Nephron progenitor cell (in vitro differentiated cells): ENCODE results near the gene NRP1.
A peak's percentile ranks its signal among the peaks of the same experiment; 100 is the strongest.

ENCODE experiments used
- DNase-seq: peaks from one replicate; pipeline ENCODE4 v3.0.0; 2021
- H3K27ac Mint-ChIP-seq: 2 replicates; pipeline ENCODE4 v1.8.0; 2021; ENCODE audit warnings: mild to moderate bottlenecking, moderate library complexity, mixed read lengths
- H3K27me3 Mint-ChIP-seq: 2 replicates; pipeline ENCODE4 v1.8.0; 2021; ENCODE audit warnings: mild to moderate bottlenecking, low read depth, mixed read lengths; ENCODE audit not compliant: poor library complexity
- H3K36me3 Mint-ChIP-seq: 2 replicates; pipeline ENCODE4 v1.8.0; 2021; ENCODE audit warnings: low read depth, mixed read lengths
- H3K4me1 Mint-ChIP-seq: 2 replicates; pipeline ENCODE4 v1.8.0; 2021; ENCODE audit warnings: mixed read lengths
- H3K4me3 Mint-ChIP-seq: 2 replicates; pipeline ENCODE4 v1.8.0; 2021; ENCODE audit warnings: mild to moderate bottlenecking, moderate library complexity, mixed read lengths
- H3K9me3 Mint-ChIP-seq: 2 replicates; pipeline ENCODE4 v1.8.0; 2021; ENCODE audit warnings: mild to moderate bottlenecking, moderate library complexity, mixed read lengths
- TF ChIP-seq, protein P1 (sequence below): fragments of 200-600 bp; sonication (generic); IDR thresholded peaks from 2 replicates; pipeline ENCODE4 v1.5.0; 2021; ENCODE audit warnings: antibody characterized with exemption

The NRP1 gene

DNA sequence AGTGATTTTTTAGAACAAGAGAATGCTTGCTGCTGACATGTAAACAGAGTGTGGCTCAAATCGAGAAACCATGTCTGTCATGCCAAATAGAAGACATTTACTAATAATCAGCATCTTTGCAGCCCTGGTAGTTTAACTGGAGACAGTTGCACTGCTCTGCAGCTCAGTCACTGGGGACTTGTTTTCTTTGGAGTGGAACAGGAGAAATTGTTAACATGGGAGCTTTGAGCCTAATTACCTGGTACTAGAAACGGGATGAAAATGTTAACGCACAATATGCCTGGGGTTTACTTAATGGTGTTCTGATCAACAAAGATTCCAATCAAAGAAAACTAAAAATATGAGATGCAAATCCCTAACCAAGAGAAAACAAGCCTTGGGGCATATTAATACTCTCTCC, 153.5 kb downstream of the NRP1 start:
- H3K36me3 Mint-ChIP-seq, result peaks cover 76% of the 10 kb centered on the region
- no peak for DNase-seq
- no peak overlapping the region for H3K4me3 Mint-ChIP-seq
- H3K4me1 Mint-ChIP-seq, result peaks cover 42% of the 10 kb centered on the region
- no peaks in the 10 kb centered on the region for H3K27me3 Mint-ChIP-seq
- TF ChIP-seq, protein P1, sequence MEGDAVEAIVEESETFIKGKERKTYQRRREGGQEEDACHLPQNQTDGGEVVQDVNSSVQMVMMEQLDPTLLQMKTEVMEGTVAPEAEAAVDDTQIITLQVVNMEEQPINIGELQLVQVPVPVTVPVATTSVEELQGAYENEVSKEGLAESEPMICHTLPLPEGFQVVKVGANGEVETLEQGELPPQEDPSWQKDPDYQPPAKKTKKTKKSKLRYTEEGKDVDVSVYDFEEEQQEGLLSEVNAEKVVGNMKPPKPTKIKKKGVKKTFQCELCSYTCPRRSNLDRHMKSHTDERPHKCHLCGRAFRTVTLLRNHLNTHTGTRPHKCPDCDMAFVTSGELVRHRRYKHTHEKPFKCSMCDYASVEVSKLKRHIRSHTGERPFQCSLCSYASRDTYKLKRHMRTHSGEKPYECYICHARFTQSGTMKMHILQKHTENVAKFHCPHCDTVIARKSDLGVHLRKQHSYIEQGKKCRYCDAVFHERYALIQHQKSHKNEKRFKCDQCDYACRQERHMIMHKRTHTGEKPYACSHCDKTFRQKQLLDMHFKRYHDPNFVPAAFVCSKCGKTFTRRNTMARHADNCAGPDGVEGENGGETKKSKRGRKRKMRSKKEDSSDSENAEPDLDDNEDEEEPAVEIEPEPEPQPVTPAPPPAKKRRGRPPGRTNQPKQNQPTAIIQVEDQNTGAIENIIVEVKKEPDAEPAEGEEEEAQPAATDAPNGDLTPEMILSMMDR, result no peak
- H3K9me3 Mint-ChIP-seq, result no peaks in the 10 kb centered on the region
- H3K27ac Mint-ChIP-seq, result peak overlapping the region; percentile 36

DNA sequence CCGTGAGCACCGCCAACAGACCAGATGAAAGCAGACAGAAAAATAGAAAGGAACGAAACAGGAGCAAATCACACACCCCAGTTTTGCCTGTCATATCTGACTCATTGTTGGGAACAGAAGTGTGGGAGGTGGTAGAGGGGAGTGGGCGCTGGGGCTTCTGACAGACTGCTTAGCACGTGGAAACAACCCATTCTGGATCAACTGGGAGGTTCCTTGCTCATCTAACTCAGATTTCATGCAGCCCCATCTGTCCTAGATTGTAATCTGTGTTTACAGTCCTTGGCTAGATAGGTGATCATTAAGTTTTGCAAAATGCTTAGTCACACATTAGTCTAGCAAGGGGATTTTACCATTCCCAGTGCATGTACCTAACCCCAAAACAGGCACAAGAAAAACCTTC, 154.1 kb downstream of the NRP1 start:
- H3K4me1 Mint-ChIP-seq, result peaks cover 42% of the 10 kb centered on the region
- TF ChIP-seq, protein P1, result no peak
- H3K27me3 Mint-ChIP-seq, result no peaks in the 10 kb centered on the region
- no peak overlapping the region for H3K4me3 Mint-ChIP-seq
- peaks cover 70% of the 10 kb centered on the region for H3K36me3 Mint-ChIP-seq
- no peaks in the 10 kb centered on the region for H3K9me3 Mint-ChIP-seq
- H3K27ac Mint-ChIP-seq, result peak overlapping the region; percentile 97
- no peak for DNase-seq

DNA sequence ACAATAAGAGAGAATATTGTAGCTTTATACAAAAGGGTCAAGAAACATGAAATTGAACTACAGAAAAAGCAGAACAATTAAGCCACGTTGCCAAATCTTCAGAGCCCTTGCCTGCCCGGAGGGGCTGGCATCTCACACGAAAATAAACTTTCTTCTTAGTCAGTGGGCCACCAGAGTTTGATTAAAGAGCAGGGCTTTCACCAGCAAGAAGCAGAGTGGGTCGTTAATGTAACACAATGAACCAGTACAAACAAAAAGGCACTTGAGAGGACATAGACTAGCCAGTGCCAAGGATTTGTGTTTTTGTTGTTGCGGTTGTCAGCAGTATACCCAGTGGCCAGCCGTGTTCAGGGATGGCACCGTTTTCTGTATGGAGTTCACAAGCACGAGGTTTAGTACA, 155.4 kb downstream of the NRP1 start:
- Mint-ChIP-seq H3K27ac (peak overlapping the region; percentile 97), H3K36me3 (peaks cover 63% of the 10 kb centered on the region), H3K4me1 (peaks cover 42% of the 10 kb centered on the region), H3K4me3 (no peak overlapping the region), H3K27me3 (no peaks in the 10 kb centered on the region), H3K9me3 (no peaks in the 10 kb centered on the region)
- no peak for DNase-seq
- TF ChIP-seq, protein P1, result no peak

DNA sequence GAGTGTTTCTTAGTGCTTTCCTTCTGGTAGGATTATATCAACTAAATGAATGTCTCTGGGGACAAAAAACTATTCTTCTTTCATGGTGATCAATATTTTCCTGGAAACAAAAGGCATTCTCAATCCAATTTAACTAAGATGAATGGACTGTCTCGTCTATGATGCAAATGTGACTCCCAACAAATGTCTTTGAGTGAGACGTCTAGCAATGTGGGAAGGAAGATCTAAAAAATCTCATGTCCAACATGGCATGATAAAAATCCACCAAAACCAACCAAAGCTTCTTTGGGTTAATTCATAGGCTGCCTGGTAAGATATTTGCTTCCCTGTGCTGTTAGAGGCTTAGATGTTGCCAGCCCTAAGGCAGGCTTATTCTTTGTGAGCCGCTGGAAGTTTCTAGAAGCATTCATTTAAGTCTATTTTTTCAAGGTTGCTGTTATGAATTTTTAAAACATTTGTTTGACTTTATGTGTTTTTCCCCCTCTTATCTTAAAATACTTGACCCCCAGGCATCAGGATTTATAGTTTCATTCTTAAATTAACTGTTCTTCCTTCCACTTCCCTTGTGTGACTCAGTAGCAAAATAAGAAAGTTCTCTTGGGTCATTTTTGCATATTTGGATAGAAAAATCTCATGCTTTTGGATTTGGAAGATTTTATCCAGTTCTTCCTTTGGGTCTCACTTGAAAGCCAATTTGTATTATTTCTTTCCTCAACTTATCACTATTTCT, 156.3 kb downstream of the NRP1 start:
- peaks cover 55% of the 10 kb centered on the region for H3K36me3 Mint-ChIP-seq
- peak overlapping the region; percentile 97 for H3K27ac Mint-ChIP-seq
- TF ChIP-seq, protein P1, result no peak
- peaks cover 42% of the 10 kb centered on the region for H3K4me1 Mint-ChIP-seq
- DNase-seq, result no peak
- no peaks in the 10 kb centered on the region for H3K27me3 Mint-ChIP-seq
- no peaks in the 10 kb centered on the region for H3K9me3 Mint-ChIP-seq
- H3K4me3 Mint-ChIP-seq, result no peak overlapping the region

DNA sequence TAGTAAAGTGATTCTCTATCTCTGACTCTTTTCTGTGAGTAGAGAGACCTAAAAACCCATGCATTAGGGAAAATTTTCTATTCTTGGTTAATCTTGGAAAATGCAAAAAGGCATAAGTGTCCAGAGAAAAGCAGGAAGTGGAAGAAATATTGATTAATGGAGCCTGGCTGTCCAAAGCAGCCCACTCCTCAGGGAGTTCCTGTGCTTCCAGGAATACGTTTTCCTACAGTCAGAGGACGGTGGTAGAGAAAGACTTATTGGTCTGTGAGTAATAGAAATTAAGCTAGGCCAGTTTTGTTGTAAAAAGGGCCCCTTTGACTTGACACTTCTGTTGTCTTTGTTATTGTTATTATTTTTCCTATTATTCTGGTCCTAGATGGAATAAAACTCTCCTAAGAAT, 157.8 kb downstream of the NRP1 start:
- DNase-seq, result no peak
- no peak overlapping the region for H3K4me3 Mint-ChIP-seq
- peaks cover 42% of the 10 kb centered on the region for H3K4me1 Mint-ChIP-seq
- no peaks in the 10 kb centered on the region for H3K27me3 Mint-ChIP-seq
- H3K27ac Mint-ChIP-seq, result peak overlapping the region; percentile 66
- H3K9me3 Mint-ChIP-seq, result no peaks in the 10 kb centered on the region
- TF ChIP-seq, protein P1, result no peak
- H3K36me3 Mint-ChIP-seq, result peaks cover 40% of the 10 kb centered on the region
